ENCODE measurements around the gene FURIN.
"Not testable (repeated sequence)": the region's sequence is repeated elsewhere in the genome, so short reads cannot be mapped to it uniquely, and the experiment has no call there.

- TF ChIP-seq ARNTL (CRISPR knock-in tag; IDR thresholded peaks at IDR 0.05; ENCODE audit: borderline replicate concordance, low read depth); ZFP3 (CRISPR knock-in tag; IDR thresholded peaks at IDR 0.05); ZFP30 (CRISPR knock-in tag; IDR thresholded peaks at IDR 0.05); ZNF70 (CRISPR knock-in tag; IDR thresholded peaks at IDR 0.05); RARB (CRISPR knock-in tag; IDR thresholded peaks at IDR 0.05): not testable (repeated sequence)
- TF ChIP-seq, protein P1, sequence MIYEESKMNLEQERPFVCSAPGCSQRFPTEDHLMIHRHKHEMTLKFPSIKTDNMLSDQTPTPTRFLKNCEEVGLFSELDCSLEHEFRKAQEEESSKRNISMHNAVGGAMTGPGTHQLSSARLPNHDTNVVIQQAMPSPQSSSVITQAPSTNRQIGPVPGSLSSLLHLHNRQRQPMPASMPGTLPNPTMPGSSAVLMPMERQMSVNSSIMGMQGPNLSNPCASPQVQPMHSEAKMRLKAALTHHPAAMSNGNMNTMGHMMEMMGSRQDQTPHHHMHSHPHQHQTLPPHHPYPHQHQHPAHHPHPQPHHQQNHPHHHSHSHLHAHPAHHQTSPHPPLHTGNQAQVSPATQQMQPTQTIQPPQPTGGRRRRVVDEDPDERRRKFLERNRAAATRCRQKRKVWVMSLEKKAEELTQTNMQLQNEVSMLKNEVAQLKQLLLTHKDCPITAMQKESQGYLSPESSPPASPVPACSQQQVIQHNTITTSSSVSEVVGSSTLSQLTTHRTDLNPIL (CRISPR knock-in tag; IDR thresholded peaks at IDR 0.05; ENCODE audit: low read depth) = not testable (repeated sequence)
Measured at GRCh38 chr15:90909449-90909848, 41.1 kb downstream of the FURIN start.

All from SK-N-SH treated with all-trans-retinoic acid at 6 μM for 48 hours (cell line).